ENCODE results near the gene UQCRQ. TPM values are rescaled to one million over a fixed set of nuclear protein-coding genes. Genes with fewer than 3 reads are reported as not detected.
A peak's percentile ranks its signal among the peaks of the same experiment; 100 is the strongest.

The UQCRQ gene
- total RNA-seq, 1 donor from 2014 or later = 1,839 TPM

- H3K36me3 ChIP-seq = no peaks in the 10 kb centered on the region
- intact Hi-C loops (cut with micrococcal nuclease) = no loop called here
- peak within 1 kb of the TSS; percentile 94 for H3K4me3 ChIP-seq
- TF ChIP-seq CTCF (IDR thresholded peaks at IDR 0.05; ENCODE audit: borderline replicate concordance) = no peak
- H3K27me3 ChIP-seq (ENCODE audit: low read depth) = no peaks in the 10 kb centered on the region
- peak; percentile 69 for DNase-seq
- H3K4me1 ChIP-seq = peaks cover 36% of the 10 kb centered on the region
- H3K9me3 ChIP-seq (replicated peaks) = no peaks in the 10 kb centered on the region
- peak within 1 kb of the TSS; percentile 91 for H3K27ac ChIP-seq (replicated peaks)
Measured at GRCh38 chr5:132830436-132831094, 35.9 kb upstream of the UQCRQ start, which contains the start of gene SHROOM1. SHROOM1 (minus strand) TSS chr5:132830647; CDS start chr5:132826140, 4,507 bp downstream.

GRCh38 chr5:132831095-132831860 is 35.2 kb upstream of the UQCRQ start:
- Histone ChIP-seq H3K9me3 (replicated peaks) (no peaks in the 10 kb centered on the region), H3K27me3 (ENCODE audit: low read depth) (no peaks in the 10 kb centered on the region), H3K4me1 (peaks cover 30% of the 10 kb centered on the region), H3K36me3 (no peaks in the 10 kb centered on the region), H3K27ac (replicated peaks) (peak overlapping the region; percentile 91), H3K4me3 (peak overlapping the region; percentile 94)
- no peak for DNase-seq
- intact Hi-C loops (cut with micrococcal nuclease) = no loop called here
- no peak for TF ChIP-seq CTCF (IDR thresholded peaks at IDR 0.05; ENCODE audit: borderline replicate concordance)

- Histone ChIP-seq H3K36me3 (no peaks in the 10 kb centered on the region), H3K9me3 (replicated peaks) (no peaks in the 10 kb centered on the region), H3K4me1 (peaks cover 24% of the 10 kb centered on the region), H3K4me3 (no peak overlapping the region), H3K27ac (replicated peaks) (no peak overlapping the region), H3K27me3 (ENCODE audit: low read depth) (no peaks in the 10 kb centered on the region)
- TF ChIP-seq CTCF (IDR thresholded peaks at IDR 0.05; ENCODE audit: borderline replicate concordance) = no peak
- DNase-seq = no peak
- intact Hi-C loops (cut with micrococcal nuclease) = no loop called here
Measured at GRCh38 chr5:132832612-132833011, 33.8 kb upstream of the UQCRQ start.

- Histone ChIP-seq H3K9me3 (replicated peaks) (no peaks in the 10 kb centered on the region), H3K27me3 (ENCODE audit: low read depth) (no peaks in the 10 kb centered on the region), H3K27ac (replicated peaks) (no peak overlapping the region), H3K4me1 (peaks cover 21% of the 10 kb centered on the region), H3K4me3 (no peak overlapping the region), H3K36me3 (no peaks in the 10 kb centered on the region)
- no peak for TF ChIP-seq CTCF (IDR thresholded peaks at IDR 0.05; ENCODE audit: borderline replicate concordance)
- intact Hi-C loops (cut with micrococcal nuclease) = no loop called here
- DNase-seq = no peak
Measured at GRCh38 chr5:132834057-132834456, 32.4 kb upstream of the UQCRQ start.

GRCh38 chr5:132836852-132837251 is 29.6 kb upstream of the UQCRQ start:
- DNase-seq = no peak
- H3K36me3 ChIP-seq = no peaks in the 10 kb centered on the region
- no peak for TF ChIP-seq CTCF (IDR thresholded peaks at IDR 0.05; ENCODE audit: borderline replicate concordance)
- H3K27ac ChIP-seq (replicated peaks) = no peak overlapping the region
- H3K4me3 ChIP-seq = no peak overlapping the region
- no peaks in the 10 kb centered on the region for H3K27me3 ChIP-seq (ENCODE audit: low read depth)
- H3K4me1 ChIP-seq = peaks cover 14% of the 10 kb centered on the region
- no peaks in the 10 kb centered on the region for H3K9me3 ChIP-seq (replicated peaks)
- intact Hi-C loops (cut with micrococcal nuclease) = no loop called here

All from left ventricle myocardium inferior (tissue), 1 donor.